Measurements from ENCODE around the gene PDZD8.

PDZD8 gene

GRCh38 chr10:117228210-117228609, 147.0 kb downstream of the PDZD8 start:
- H3K9me2 ChIP-seq (replicated peaks; ENCODE audit: control insufficient read depth, low read length) = no peaks in the 10 kb centered on the region
- no peak for TF ChIP-seq CTCF (IDR thresholded peaks at IDR 0.05; ENCODE audit: low read depth, low read length, poor library complexity, severe bottlenecking)
- no peak for TF ChIP-seq EZH2phosphoT487 (IDR thresholded peaks at IDR 0.05; ENCODE audit: borderline replicate concordance, low read length)
- no peaks in the 10 kb centered on the region for H3K9me3 ChIP-seq (ENCODE audit: control insufficient read depth, insufficient read depth, low read length)
- H3K4me2 ChIP-seq (ENCODE audit: low read length) = no peak overlapping the region
- no peaks in the 10 kb centered on the region for H4K20me1 ChIP-seq (ENCODE audit: control insufficient read depth, insufficient read depth, low read depth, low read length)
- H3K4me3 ChIP-seq (ENCODE audit: low read length) = no peak overlapping the region
- H3F3A ChIP-seq (ENCODE audit: control insufficient read depth, insufficient read depth) = no peaks in the 10 kb centered on the region
- H3K27me3 ChIP-seq (ENCODE audit: control insufficient read depth, low read length) = peaks cover 19% of the 10 kb centered on the region
- no peaks in the 10 kb centered on the region for H3K4me1 ChIP-seq (ENCODE audit: control insufficient read depth, low read length)
- H3K79me2 ChIP-seq (ENCODE audit: control insufficient read depth, low read length) = no peaks in the 10 kb centered on the region
- no peak overlapping the region for H3K27ac ChIP-seq (ENCODE audit: low read depth, low read length)
- H3K36me3 ChIP-seq (ENCODE audit: control insufficient read depth, low read length) = no peaks in the 10 kb centered on the region

Data from DOHH2 (cell line).